Measurements from ENCODE around the gene MYL7.
"Not testable (repeated sequence)": the region's sequence is repeated elsewhere in the genome, so short reads cannot be mapped to it uniquely, and the experiment has no call there.

The MYL7 gene

GRCh38 chr7:44173911-44174693, 33.0 kb upstream of the MYL7 start:
- Histone ChIP-seq H3K27me3 (ENCODE audit: insufficient read depth, low read depth, severe bottlenecking) (no peaks in the 10 kb centered on the region), H3K9me3 (ENCODE audit: severe bottlenecking) (no peaks in the 10 kb centered on the region), H3K4me3 (ENCODE audit: low read depth, low read length) (no peak overlapping the region), H3K27ac (no peak overlapping the region), H3K36me3 (no peaks in the 10 kb centered on the region)
- no peak for DNase-seq
- TF ChIP-seq CTCF (IDR thresholded peaks at IDR 0.05; ENCODE audit: low read depth, low read length) = no peak

GRCh38 chr7:44172803-44173424, 31.8 kb upstream of the MYL7 start:
- H3K36me3 ChIP-seq = no peaks in the 10 kb centered on the region
- no peaks in the 10 kb centered on the region for H3K9me3 ChIP-seq (ENCODE audit: severe bottlenecking)
- H3K27me3 ChIP-seq (ENCODE audit: insufficient read depth, low read depth, severe bottlenecking) = no peaks in the 10 kb centered on the region
- no peak for TF ChIP-seq CTCF (IDR thresholded peaks at IDR 0.05; ENCODE audit: low read depth, low read length)
- no peak overlapping the region for H3K4me3 ChIP-seq (ENCODE audit: low read depth, low read length)
- DNase-seq = no peak
- H3K27ac ChIP-seq = no peak overlapping the region

- no peak for DNase-seq
- Histone ChIP-seq H3K9me3 (ENCODE audit: severe bottlenecking) (peaks cover under 1% of the 10 kb centered on the region), H3K27me3 (ENCODE audit: insufficient read depth, low read depth, severe bottlenecking) (no peaks in the 10 kb centered on the region), H3K36me3 (no peaks in the 10 kb centered on the region), H3K4me3 (ENCODE audit: low read depth, low read length) (no peak overlapping the region), H3K27ac (no peak overlapping the region)
- no peak for TF ChIP-seq CTCF (IDR thresholded peaks at IDR 0.05; ENCODE audit: low read depth, low read length)
These were observed 31.2 kb upstream of the MYL7 start for GRCh38 chr7:44172352-44172751.

GRCh38 chr7:44171901-44172300, 30.8 kb upstream of the MYL7 start:
- not testable (repeated sequence) for H3K9me3 ChIP-seq (ENCODE audit: severe bottlenecking); H3K27me3 ChIP-seq (ENCODE audit: insufficient read depth, low read depth, severe bottlenecking); DNase-seq; H3K27ac ChIP-seq; H3K4me3 ChIP-seq (ENCODE audit: low read depth, low read length); H3K36me3 ChIP-seq

GRCh38 chr7:44167920-44168319, 26.8 kb upstream of the MYL7 start:
- DNase-seq = no peak
- TF ChIP-seq CTCF (IDR thresholded peaks at IDR 0.05; ENCODE audit: low read depth, low read length) = no peak

GRCh38 chr7:44163591-44163990, 22.5 kb upstream of the MYL7 start:
- DNase-seq = no peak
- Histone ChIP-seq H3K27ac (no peak overlapping the region), H3K4me3 (ENCODE audit: low read depth, low read length) (no peak overlapping the region), H3K27me3 (ENCODE audit: insufficient read depth, low read depth, severe bottlenecking) (no peaks in the 10 kb centered on the region), H3K9me3 (ENCODE audit: severe bottlenecking) (peaks cover 14% of the 10 kb centered on the region), H3K36me3 (no peaks in the 10 kb centered on the region)
- no peak for TF ChIP-seq CTCF (IDR thresholded peaks at IDR 0.05; ENCODE audit: low read depth, low read length)

More at GRCh38 chr7:44167920-44168319, 26.8 kb upstream of the MYL7 start:
- H3K4me3 ChIP-seq (ENCODE audit: low read depth, low read length) = no peak overlapping the region
- no peaks in the 10 kb centered on the region for H3K36me3 ChIP-seq
- H3K27ac ChIP-seq = no peak overlapping the region
- peaks cover 14% of the 10 kb centered on the region for H3K9me3 ChIP-seq (ENCODE audit: severe bottlenecking)
- H3K27me3 ChIP-seq (ENCODE audit: insufficient read depth, low read depth, severe bottlenecking) = no peaks in the 10 kb centered on the region
